Uterus (tissue), 2 donors: ENCODE data around the gene SKOR1.
A peak's percentile ranks its signal among the peaks of the same experiment; 100 is the strongest.

ENCODE experiments used
- POLR2A ChIP-seq, 2 donors: fragments of 450-650 bp; IDR thresholded peaks; one replicate each; pipeline ENCODE4 v1.6.1; 2016; ENCODE audit warnings: antibody characterized with exemption in 2 of 2, mild to moderate bottlenecking in 1 of 2, moderate library complexity in 1 of 2
- TF ChIP-seq, protein P1 (sequence below), 4 experiments: fragments of 200-600 bp in 2 of 4; fragments of 450-650 bp in 2 of 4; sonication (generic) in 2 of 4; IDR thresholded peaks; one replicate each; pipeline ENCODE4 v1.5.1; 2016 to 2019; ENCODE audit warnings: antibody characterized with exemption in 4 of 4, mild to moderate bottlenecking in 2 of 4, moderate library complexity in 1 of 4

GRCh38 chr15:67836477-67836876 is 11.2 kb downstream of the SKOR1 start:
- TF ChIP-seq, protein P1, sequence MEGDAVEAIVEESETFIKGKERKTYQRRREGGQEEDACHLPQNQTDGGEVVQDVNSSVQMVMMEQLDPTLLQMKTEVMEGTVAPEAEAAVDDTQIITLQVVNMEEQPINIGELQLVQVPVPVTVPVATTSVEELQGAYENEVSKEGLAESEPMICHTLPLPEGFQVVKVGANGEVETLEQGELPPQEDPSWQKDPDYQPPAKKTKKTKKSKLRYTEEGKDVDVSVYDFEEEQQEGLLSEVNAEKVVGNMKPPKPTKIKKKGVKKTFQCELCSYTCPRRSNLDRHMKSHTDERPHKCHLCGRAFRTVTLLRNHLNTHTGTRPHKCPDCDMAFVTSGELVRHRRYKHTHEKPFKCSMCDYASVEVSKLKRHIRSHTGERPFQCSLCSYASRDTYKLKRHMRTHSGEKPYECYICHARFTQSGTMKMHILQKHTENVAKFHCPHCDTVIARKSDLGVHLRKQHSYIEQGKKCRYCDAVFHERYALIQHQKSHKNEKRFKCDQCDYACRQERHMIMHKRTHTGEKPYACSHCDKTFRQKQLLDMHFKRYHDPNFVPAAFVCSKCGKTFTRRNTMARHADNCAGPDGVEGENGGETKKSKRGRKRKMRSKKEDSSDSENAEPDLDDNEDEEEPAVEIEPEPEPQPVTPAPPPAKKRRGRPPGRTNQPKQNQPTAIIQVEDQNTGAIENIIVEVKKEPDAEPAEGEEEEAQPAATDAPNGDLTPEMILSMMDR (IDR thresholded peaks at IDR 0.05) = peak; percentile 59 to 84 (median 73)
- no peak for TF ChIP-seq POLR2A (IDR thresholded peaks at IDR 0.05)
